AG04450 (cell line): Measurements from ENCODE around the gene DNAJC22. TPM values are rescaled to one million over a fixed set of nuclear protein-coding genes. Genes with fewer than 3 reads are reported as not detected.

ENCODE experiments used
- CTCF ChIA-PET: fragments of 300-600, 350-600 bp; formaldehyde crosslinking; extraction: SDS; loops from one replicate; lab custom pipeline; 2022; ENCODE audit warnings: antibody characterized with exemption, inconsistent platforms; lab: Charles Lee
- POLR2A ChIA-PET: fragments of 350-600 bp; formaldehyde crosslinking; extraction: SDS; loops from one replicate; lab custom pipeline; 2021; ENCODE audit warnings: antibody characterized with exemption, inconsistent platforms; lab: Yijun Ruan, JAX
- DNase-seq: peaks from one replicate; pipeline ENCODE4 v3.0.0-alpha.2; 2011; ENCODE audit warnings: low read depth, low spot score
- H3K27ac ChIP-seq: one replicate; pipeline ENCODE4 v1.5.1; 2012; ENCODE audit warnings: low read depth, low read length, control low read depth
- H3K27me3 ChIP-seq: one replicate; pipeline ENCODE4 v1.6.0; 2012; ENCODE audit warnings: low read length; ENCODE audit not compliant: control insufficient read depth, insufficient read depth
- H3K4me3 ChIP-seq: 2 replicates; pipeline ENCODE4 v1.5.1; 2011; ENCODE audit warnings: mild to moderate bottlenecking, low read depth, low read length, control low read depth
- H3K9me3 ChIP-seq: 2 replicates; pipeline ENCODE4 v1.5.1; 2012; ENCODE audit warnings: low read length; ENCODE audit not compliant: control insufficient read depth, insufficient read depth
- CTCF ChIP-seq: IDR thresholded peaks from 2 replicates; pipeline ENCODE4 v1.5.1; 2011; ENCODE audit warnings: low read depth, low read length, control low read depth, inconsistent platforms
- polyA plus RNA-seq: library from polyadenylated mRNA; depleted of rRNA; stranded (reverse); fragments of >200 nt; gene quantifications from 2 replicates; pipeline ENCODE4 v1.2.3, GENCODE V29; 2011

The DNAJC22 gene
- polyA plus RNA-seq, 1 experiment = 12.2 TPM

DNA sequence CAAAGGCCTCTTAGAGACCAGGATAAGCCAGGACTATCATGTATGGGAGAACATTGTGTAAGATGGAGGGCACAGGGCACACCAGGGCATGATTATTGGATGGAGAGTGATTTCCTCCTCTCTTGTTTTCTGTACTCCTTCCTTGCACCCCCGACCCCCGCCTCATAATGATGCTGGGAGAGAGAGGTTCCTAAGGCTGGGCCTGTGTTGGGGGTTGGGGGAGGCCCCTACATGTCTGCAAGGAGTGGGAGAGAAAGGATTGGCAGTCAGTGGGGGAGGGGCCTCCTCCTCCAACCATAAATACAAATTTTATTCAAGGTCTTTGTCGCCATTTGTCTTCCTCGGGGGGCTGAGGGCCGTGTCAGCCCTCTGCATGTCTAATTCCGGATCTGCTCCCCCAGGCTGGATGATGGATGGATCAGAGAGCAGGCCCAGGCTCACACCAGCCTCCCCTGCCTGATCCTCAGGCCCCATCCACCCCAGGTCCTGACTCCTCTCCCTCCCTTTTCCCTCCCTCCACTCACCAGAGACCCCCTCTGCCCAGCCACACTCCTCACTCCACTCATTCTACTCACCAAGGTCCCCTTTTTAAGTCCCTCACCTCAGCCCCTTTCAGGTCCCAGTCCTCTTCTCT, 7.7 kb upstream of the DNAJC22 start:
- peaks cover 85% of the 10 kb centered on the region for H3K27me3 ChIP-seq
- CTCF ChIA-PET = interaction anchor here (2.0 to 2.8 kb wide), 2 partner anchors 8 to 19 kb away, joined by 15 to 16 read pairs; partner anchors contain the start of gene DNAJC22
- H3K27ac ChIP-seq = no peak overlapping the region
- no peak for TF ChIP-seq CTCF
- POLR2A ChIA-PET = interaction anchor here (0.6 kb wide), 1 partner anchor 12 kb away, joined by 9 read pairs; no protein-coding TSS in a partner anchor
- H3K4me3 ChIP-seq = no peak overlapping the region
- peaks cover 5% of the 10 kb centered on the region; the same call in 1 of the 2 replicates for H3K9me3 ChIP-seq
- no peak for DNase-seq

DNA sequence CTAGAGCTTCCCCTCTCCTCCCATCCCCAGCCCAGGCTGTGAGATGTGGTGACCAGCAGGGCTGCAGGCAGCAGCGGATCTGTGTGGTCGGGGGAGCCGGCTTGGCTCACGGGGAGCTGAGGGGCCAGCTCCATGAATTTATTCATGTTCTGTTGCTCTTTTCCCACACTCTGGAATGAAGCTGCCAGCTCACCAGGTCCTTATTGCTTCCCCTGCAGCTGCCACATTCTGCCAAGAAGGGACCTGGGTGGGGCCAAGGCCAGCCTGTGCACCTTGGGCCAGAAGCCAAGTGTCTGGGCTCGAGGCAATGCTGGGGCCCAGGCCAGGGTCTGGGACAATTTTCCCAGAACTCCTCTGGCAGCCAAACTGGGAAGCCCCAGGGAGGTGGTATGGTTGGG, 7.2 kb upstream of the DNAJC22 start:
- TF ChIP-seq CTCF = no peak
- Histone ChIP-seq H3K4me3 (no peak overlapping the region), H3K9me3 (peaks cover 5% of the 10 kb centered on the region; the same call in 1 of the 2 replicates), H3K27me3 (peaks cover 85% of the 10 kb centered on the region), H3K27ac (no peak overlapping the region)
- CTCF ChIA-PET = interaction anchor here (1.1 kb wide), 1 partner anchor 174 kb away, joined by 3 read pairs; no protein-coding TSS in a partner anchor
- POLR2A ChIA-PET = no interaction called here
- no peak for DNase-seq

DNA sequence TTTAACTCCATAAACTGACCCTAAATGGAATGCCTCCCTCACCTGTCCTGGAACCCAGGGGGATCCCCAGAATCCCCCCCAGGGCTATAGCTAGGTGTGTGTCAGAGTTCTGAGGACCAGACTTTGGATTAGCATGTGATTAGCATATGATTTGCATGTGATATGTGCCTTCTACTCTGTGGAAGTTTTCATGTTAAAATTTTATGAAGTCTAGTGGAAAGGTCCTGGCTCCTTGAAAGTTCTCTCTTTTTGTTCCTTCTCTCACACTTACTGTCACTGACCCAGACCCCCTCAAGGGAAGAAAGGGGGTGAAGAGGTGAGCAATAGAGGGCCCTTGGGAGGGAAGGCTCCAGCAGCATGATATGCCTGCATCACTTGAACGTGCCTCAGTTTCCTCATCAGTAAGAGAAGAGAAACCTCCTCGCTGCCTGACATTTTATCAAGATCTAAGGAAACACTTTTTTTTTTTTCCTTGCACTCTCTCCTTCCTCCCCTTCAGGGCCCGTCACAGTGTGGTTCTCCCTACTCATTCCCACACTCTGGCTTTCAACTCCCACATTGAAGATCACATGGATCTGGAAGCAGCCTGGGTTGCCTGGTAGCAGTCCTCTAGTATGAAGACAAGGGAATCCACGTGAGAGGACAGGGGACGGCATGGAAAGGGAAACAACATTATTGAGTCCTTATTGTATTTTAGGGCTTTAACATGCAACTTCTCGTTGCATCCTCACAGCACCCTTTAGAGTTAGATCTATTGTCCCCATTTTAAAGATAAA, 6.4 kb upstream of the DNAJC22 start:
- Histone ChIP-seq H3K4me3 (no peak overlapping the region), H3K9me3 (peaks cover 5% of the 10 kb centered on the region; the same call in 1 of the 2 replicates), H3K27me3 (peaks cover 84% of the 10 kb centered on the region), H3K27ac (no peak overlapping the region)
- CTCF ChIA-PET = interaction anchor here (1.1 to 2.9 kb wide), 4 partner anchors 8 to 174 kb away, joined by 3 to 47 read pairs (median 37); no protein-coding TSS in a partner anchor
- no peak for TF ChIP-seq CTCF
- DNase-seq = no peak
- POLR2A ChIA-PET = no interaction called here

- Histone ChIP-seq H3K9me3 (peaks cover 5% of the 10 kb centered on the region; the same call in 1 of the 2 replicates), H3K4me3 (no peak overlapping the region), H3K27me3 (peaks cover 82% of the 10 kb centered on the region), H3K27ac (no peak overlapping the region)
- DNase-seq = no peak
- TF ChIP-seq CTCF = no peak
- ChIA-PET CTCF (interaction anchor here (0.7 to 2.9 kb wide), 19 partner anchors 9 to 249 kb away, joined by 3 to 47 read pairs (median 5); partner anchors contain the start of genes PRPH and TROAP), POLR2A (interaction anchor here (0.6 to 2.3 kb wide), 4 partner anchors 9 to 174 kb away, joined by 3 to 12 read pairs (median 6); partner anchors contain the start of gene SPATS2)
These were observed 5.5 kb upstream of the DNAJC22 start for GRCh38 chr12:49340971-49341776.
